Esophagus squamous epithelium (tissue), 5 donors: ENCODE results near the gene CDH13. TPM values are rescaled to one million over a fixed set of nuclear protein-coding genes. Genes with fewer than 3 reads are reported as not detected.

Experiments
- DNase-seq: peaks from one replicate; lab custom pipeline; 2025; lab: John Stamatoyannopoulos, UW
- H3K27ac ChIP-seq, 4 donors: fragments of 200-600 bp; sonication (generic); one replicate each; pipeline ENCODE4 v1.5.1; 2016 to 2019; ENCODE audit warnings: mild to moderate bottlenecking in 1 of 4
- H3K27me3 ChIP-seq, 4 donors: fragments of 200-600 bp; sonication (generic); 1 replicate in 3 of 4; 2 replicates in 1 of 4; pipeline versions ENCODE4 v1.5.1 to v1.6.0; 2017 to 2021; ENCODE audit warnings: antibody characterized with exemption in 1 of 4
- H3K36me3 ChIP-seq, 3 donors: fragments of 200-600 bp; sonication (generic); one replicate each; pipeline ENCODE4 v1.5.1; 2016 to 2019
- H3K4me1 ChIP-seq, 3 donors: fragments of 200-600 bp; sonication (generic); one replicate each; pipeline ENCODE4 v1.5.1; 2017 to 2019
- H3K4me3 ChIP-seq, 4 donors: fragments of 200-600 bp; sonication (generic); 1 replicate in 3 of 4; 2 replicates in 1 of 4; pipeline ENCODE4 v1.5.1; 2016 to 2019; ENCODE audit warnings: mild to moderate bottlenecking in 2 of 4, moderate library complexity in 1 of 4
- H3K9me3 ChIP-seq, 3 donors: fragments of 200-600 bp; sonication (generic); one replicate each; pipeline ENCODE4 v1.5.1; 2016 to 2019
- CTCF ChIP-seq, 6 experiments: fragments of 450-650 bp in 4 of 6; fragments of 200-600 bp in 2 of 6; sonication (generic) in 2 of 6; IDR thresholded peaks; one replicate each; pipeline ENCODE4 v1.5.1; 2016 to 2019; ENCODE audit warnings: antibody characterized with exemption in 6 of 6, mild to moderate bottlenecking in 4 of 6, moderate library complexity in 4 of 6
- POLR2A ChIP-seq, 4 donors: fragments of 450-650 bp; IDR thresholded peaks; one replicate each; pipeline ENCODE4 v1.6.1; 2017; ENCODE audit warnings: antibody characterized with exemption in 4 of 4, mild to moderate bottlenecking in 4 of 4, moderate library complexity in 3 of 4
- WGBS, 2 donors: methylation state at CpG; one replicate each; pipeline ENCODE4 v1.1.5; 2018; 5-methylcytosine and 5-hydroxymethylcytosine counted together
- intact Hi-C: fragments of 100-400 bp; cut with DNase I; formaldehyde crosslinking; loops from one replicate; pipeline ENCODE4 v1.15.0; 2022
- total RNA-seq, 4 donors: library from RNA; depleted of rRNA; stranded (reverse); fragments of >200 nt; gene quantifications; one replicate each; pipeline ENCODE4 v1.1.0, GENCODE V29; 2016
- donor health status: DM: yes; HTN: yes; CAD: no.

Gene CDH13
- total RNA-seq, 4 donors from 2014 or later: 6.9 to 31.9 (median 21.1) TPM

- Histone ChIP-seq H3K27me3 (no peaks in the 10 kb centered on the region), H3K4me3 (no peak overlapping the region), H3K9me3 (no peaks in the 10 kb centered on the region), H3K27ac (no peak overlapping the region), H3K36me3 (no peaks in the 10 kb centered on the region), H3K4me1 (no peaks in the 10 kb centered on the region)
- intact Hi-C loops: no loop called here
- DNase-seq: no peak
- WGBS, 2 donors: 96 to 99% methylated on average over 5 of the region's 5 CpGs
- TF ChIP-seq CTCF (IDR thresholded peaks at IDR 0.05): no peak
- TF ChIP-seq POLR2A (IDR thresholded peaks at IDR 0.05): no peak
Measured at GRCh38 chr16:82752172-82752571, 125.4 kb downstream of the CDH13 start.

GRCh38 chr16:82753821-82754220 is 127.1 kb downstream of the CDH13 start:
- TF ChIP-seq POLR2A (IDR thresholded peaks at IDR 0.05) (no peak), CTCF (IDR thresholded peaks at IDR 0.05) (no peak)
- no peak overlapping the region for H3K4me3 ChIP-seq
- no peaks in the 10 kb centered on the region for H3K27me3 ChIP-seq
- intact Hi-C loops: no loop called here
- no peaks in the 10 kb centered on the region for H3K36me3 ChIP-seq
- H3K27ac ChIP-seq: no peak overlapping the region
- 94 to 98% methylated on average over 4 of the region's 4 CpGs for WGBS, 2 donors
- no peak for DNase-seq
- H3K4me1 ChIP-seq: no peaks in the 10 kb centered on the region
- no peaks in the 10 kb centered on the region for H3K9me3 ChIP-seq

GRCh38 chr16:82754716-82755513 is 128.1 kb downstream of the CDH13 start:
- H3K27ac ChIP-seq: no peak overlapping the region
- no peak overlapping the region for H3K4me3 ChIP-seq
- H3K9me3 ChIP-seq: no peaks in the 10 kb centered on the region
- no peaks in the 10 kb centered on the region for H3K36me3 ChIP-seq
- WGBS, 2 donors: 83 to 86% methylated on average over 3 of the region's 3 CpGs
- intact Hi-C loops: no loop called here
- H3K27me3 ChIP-seq: no peaks in the 10 kb centered on the region
- TF ChIP-seq CTCF (IDR thresholded peaks at IDR 0.05) (no peak), POLR2A (IDR thresholded peaks at IDR 0.05) (no peak)
- DNase-seq: no peak
- no peaks in the 10 kb centered on the region for H3K4me1 ChIP-seq

GRCh38 chr16:82755570-82756282 is 129.0 kb downstream of the CDH13 start:
- Histone ChIP-seq H3K27me3 (no peaks in the 10 kb centered on the region), H3K4me1 (peaks cover 0 to 3% (median 2%) of the 10 kb centered on the region in 3 donors), H3K27ac (no peak overlapping the region), H3K4me3 (no peak overlapping the region), H3K36me3 (no peaks in the 10 kb centered on the region), H3K9me3 (no peaks in the 10 kb centered on the region)
- 84 to 90% methylated on average over 4 of the region's 4 CpGs for WGBS, 2 donors
- intact Hi-C loops: no loop called here
- TF ChIP-seq POLR2A (IDR thresholded peaks at IDR 0.05): no peak
- TF ChIP-seq CTCF (IDR thresholded peaks at IDR 0.05): no peak
- no peak for DNase-seq

GRCh38 chr16:82756283-82756599 is 129.5 kb downstream of the CDH13 start:
- no peaks in the 10 kb centered on the region for H3K9me3 ChIP-seq
- no peak overlapping the region for H3K27ac ChIP-seq
- 57 to 63% methylated on average over 3 of the region's 3 CpGs for WGBS, 2 donors
- no peak for TF ChIP-seq CTCF (IDR thresholded peaks at IDR 0.05)
- TF ChIP-seq POLR2A (IDR thresholded peaks at IDR 0.05): no peak
- H3K4me1 ChIP-seq: peaks cover 0 to 8% (median 7%) of the 10 kb centered on the region in 3 donors
- no peaks in the 10 kb centered on the region for H3K27me3 ChIP-seq
- intact Hi-C loops: no loop called here
- no peak overlapping the region for H3K4me3 ChIP-seq
- no peaks in the 10 kb centered on the region for H3K36me3 ChIP-seq
- no peak for DNase-seq
